ENCODE measurements around the gene PARP6.
A peak's percentile ranks its signal among the peaks of the same experiment; 100 is the strongest.

Gene PARP6

GRCh38 chr15:72230197-72231065, 41.9 kb downstream of the PARP6 start:
- peak; percentile 77 for DNase-seq

GRCh38 chr15:72229947-72230196, 42.5 kb downstream of the PARP6 start:
- DNase-seq = no peak

GRCh38 chr15:72229076-72229946, 43.0 kb downstream of the PARP6 start:
- peak; percentile 45 for DNase-seq

- no peak for DNase-seq
Measured at GRCh38 chr15:72227720-72228119, 44.6 kb downstream of the PARP6 start.

GRCh38 chr15:72227192-72227586, 45.2 kb downstream of the PARP6 start:
- DNase-seq = peak; percentile 44

- no peak for DNase-seq
Measured at GRCh38 chr15:72223278-72223677, 49.1 kb downstream of the PARP6 start.

- DNase-seq = no peak
Measured at GRCh38 chr15:72222393-72222792, 50.0 kb downstream of the PARP6 start.

- DNase-seq = no peak
Measured at GRCh38 chr15:72220687-72221086, 51.7 kb downstream of the PARP6 start.

- DNase-seq = no peak
Measured at GRCh38 chr15:72217216-72217615, 55.1 kb downstream of the PARP6 start.

GRCh38 chr15:72216079-72216478, 56.3 kb downstream of the PARP6 start:
- no peak for DNase-seq

- no peak for DNase-seq
Measured at GRCh38 chr15:72207558-72208085, 64.7 kb downstream of the PARP6 start.

- no peak for DNase-seq
Measured at GRCh38 chr15:72206677-72207000, 65.7 kb downstream of the PARP6 start.

- no peak for DNase-seq
Measured at GRCh38 chr15:72205896-72206676, 66.3 kb downstream of the PARP6 start.

- DNase-seq = no peak
Measured at GRCh38 chr15:72205273-72205672, 67.1 kb downstream of the PARP6 start.

GRCh38 chr15:72203507-72203837, 68.9 kb downstream of the PARP6 start:
- DNase-seq = no peak

- no peak for DNase-seq
Measured at GRCh38 chr15:72202801-72203506, 69.4 kb downstream of the PARP6 start.

GRCh38 chr15:72202302-72202701, 70.1 kb downstream of the PARP6 start:
- DNase-seq = no peak

- DNase-seq = no peak
Measured at GRCh38 chr15:72201391-72201921, 70.9 kb downstream of the PARP6 start.

- no peak for DNase-seq
Measured at GRCh38 chr15:72200395-72201237, 71.7 kb downstream of the PARP6 start.

GRCh38 chr15:72199721-72200212, 72.6 kb downstream of the PARP6 start:
- peak; percentile 75 for DNase-seq

GRCh38 chr15:72199205-72199515, 73.2 kb downstream of the PARP6 start:
- DNase-seq = no peak
